SKM-1 treated with dmso at 0.1 percent for 144 hours (cell line): ENCODE measurements around the gene ITPRID2.
A peak's percentile ranks its signal among the peaks of the same experiment; 100 is the strongest.

ENCODE experiments used
- DNase-seq: peaks from one replicate; lab custom pipeline; 2025; ENCODE audit not compliant: unreplicated experiment; lab: John Stamatoyannopoulos, UW

Gene ITPRID2

GRCh38 chr2:181879295-181879694, 12.2 kb upstream of the ITPRID2 start:
- DNase-seq = no peak

DNA sequence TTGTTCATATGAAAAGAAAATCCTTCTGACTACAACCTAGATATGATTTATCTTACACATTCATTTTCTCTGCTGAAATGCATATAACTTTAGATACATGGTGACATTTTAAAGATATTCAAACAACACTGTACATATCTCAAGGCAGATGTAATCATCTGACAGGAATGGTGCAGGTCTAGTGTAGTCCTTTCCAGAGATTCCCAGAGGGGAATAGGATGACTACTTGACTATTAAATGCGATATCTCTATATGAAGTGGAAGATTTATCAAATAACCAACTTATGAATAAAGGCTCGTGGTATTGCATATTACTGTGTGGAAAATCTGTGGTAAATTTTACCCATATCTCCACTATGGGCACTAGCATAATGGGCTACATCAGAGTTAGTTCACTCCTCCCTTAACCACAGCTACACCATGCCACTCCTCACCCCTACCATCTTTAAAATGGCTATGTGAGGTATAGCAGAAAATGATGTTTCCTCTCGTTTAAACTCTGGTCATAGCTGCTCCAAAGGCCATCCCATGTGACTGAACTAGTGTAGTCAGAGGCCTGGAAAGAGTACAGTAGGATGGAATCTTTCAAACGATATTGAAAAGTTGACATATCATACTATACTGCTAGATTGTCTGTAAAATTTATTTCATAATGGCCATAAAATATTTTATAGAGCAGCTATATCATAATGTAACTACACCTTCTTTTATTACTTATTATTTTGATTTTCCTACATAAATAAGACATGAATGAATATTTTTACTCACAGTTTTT, 9.1 kb upstream of the ITPRID2 start:
- no peak for DNase-seq

DNA sequence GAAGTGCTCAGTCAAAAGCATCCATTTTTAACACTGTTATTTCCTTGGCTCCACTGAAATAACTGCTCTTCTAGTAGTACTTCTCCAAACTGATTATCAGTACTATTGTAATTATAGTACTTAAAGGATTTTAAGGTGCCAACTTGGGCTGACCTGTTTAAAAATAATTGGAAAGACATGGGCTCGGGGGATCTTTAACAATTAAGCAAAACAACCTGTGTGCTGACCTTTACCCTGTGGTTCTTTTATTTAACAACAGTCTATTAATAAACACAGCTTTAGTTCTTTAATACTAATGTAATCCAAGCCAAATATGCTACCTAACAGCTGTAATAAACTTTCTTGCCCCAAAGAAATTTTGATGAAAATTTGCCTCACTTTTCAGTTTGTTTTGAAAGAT, 6.9 kb upstream of the ITPRID2 start:
- DNase-seq = no peak

- no peak for DNase-seq
Measured at GRCh38 chr2:181885096-181885495, 6.4 kb upstream of the ITPRID2 start.

- DNase-seq = no peak
Measured at GRCh38 chr2:181886192-181886591, 5.3 kb upstream of the ITPRID2 start.

DNA sequence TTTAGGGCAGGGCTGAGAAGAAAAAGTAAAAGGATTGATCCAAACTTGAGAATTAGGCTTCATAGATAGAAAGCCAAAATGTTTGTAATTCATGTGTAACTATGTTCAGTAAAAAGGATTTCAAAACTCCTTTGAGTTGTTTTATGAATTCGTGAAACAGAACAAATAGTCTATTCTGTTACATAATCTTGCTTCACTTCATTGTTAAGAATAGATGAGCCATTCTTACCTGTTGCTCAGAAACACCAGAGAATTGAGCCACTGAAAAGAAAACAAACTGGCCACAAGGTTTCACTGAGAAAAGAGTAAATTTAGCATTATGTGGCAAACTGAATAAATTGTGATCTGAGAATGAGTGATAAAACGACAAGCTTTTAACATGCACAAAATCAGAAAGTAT, 4.5 kb upstream of the ITPRID2 start:
- no peak for DNase-seq

DNA sequence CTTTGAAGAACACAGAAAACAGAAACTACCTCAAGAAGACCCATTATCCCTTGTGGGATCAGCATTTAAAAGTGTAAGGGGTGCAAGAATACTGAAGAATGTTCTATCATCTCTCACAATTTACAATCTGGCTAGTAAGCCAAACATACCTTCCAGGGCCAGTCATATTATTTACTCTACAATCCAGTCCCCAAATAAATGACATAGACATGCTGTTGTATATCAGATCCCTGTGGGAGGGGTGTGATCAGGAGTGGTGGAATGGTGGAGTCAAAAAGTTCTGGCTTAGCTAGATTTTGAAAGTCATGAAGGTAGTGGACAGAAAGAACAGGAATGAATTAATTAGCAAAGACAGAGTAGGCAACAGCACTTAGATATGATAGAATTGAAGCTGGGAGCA, 1.8 kb upstream of the ITPRID2 start:
- no peak for DNase-seq

DNA sequence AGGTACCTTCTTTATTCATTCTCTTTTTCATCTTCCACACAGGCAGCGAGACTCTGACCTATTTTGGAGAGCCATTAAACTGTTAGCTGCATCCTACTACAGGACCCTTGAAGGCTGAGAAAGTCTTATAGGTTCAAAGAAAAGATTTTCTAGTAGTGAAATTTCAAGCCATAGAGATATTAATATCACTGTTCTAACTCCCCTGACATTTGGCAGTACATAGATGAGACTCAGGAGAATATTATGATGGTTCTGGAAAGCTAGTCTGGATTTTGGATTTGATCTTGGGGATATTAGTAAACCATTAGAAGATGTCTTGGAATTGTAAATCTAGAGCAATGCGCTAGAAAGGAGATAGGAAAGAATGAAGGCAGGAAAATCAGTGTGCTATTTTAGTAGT, 1.3 kb upstream of the ITPRID2 start:
- DNase-seq = no peak

DNA sequence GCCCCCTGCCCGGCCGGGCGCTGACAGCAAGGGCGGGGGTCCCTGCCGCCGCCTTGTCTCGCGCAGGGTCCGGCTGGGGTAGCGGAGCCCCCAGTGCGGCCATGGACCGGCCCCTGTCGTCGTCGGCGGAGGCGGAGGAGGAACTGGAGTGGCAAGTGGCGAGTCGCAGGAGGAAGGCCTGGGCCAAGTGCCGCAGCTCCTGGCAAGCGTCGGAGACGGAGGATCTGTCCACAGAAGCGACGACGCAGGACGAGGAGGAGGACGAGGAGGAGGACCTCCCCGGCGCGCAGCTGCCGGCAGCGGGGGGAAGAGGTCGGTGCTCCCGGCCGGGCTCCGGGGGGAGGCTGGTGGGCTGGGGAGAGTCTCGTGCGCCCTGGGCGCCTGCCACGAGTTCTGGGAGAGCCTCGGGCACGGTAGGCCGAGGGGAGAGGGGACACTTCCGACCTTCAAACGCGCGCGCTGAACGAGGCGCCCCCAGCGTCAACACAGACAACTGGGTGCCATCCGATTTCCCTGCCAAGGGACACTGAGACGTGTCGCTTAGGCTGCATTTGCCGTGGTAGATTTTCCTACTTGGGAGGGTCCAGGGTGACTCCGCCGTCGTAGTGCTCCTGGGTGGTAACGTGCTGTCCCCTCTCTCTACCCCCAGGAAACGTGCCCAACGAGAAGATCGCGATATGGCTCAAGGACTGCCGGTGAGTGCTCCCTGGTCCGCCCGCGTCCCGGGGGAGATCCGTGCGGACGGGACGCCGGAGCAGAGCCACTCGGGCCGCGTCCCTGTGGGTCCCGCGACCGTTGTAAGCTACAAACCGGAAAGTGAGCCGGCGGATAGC, 652 bp downstream of the ITPRID2 start:
- DNase-seq = peak; percentile 63

DNA sequence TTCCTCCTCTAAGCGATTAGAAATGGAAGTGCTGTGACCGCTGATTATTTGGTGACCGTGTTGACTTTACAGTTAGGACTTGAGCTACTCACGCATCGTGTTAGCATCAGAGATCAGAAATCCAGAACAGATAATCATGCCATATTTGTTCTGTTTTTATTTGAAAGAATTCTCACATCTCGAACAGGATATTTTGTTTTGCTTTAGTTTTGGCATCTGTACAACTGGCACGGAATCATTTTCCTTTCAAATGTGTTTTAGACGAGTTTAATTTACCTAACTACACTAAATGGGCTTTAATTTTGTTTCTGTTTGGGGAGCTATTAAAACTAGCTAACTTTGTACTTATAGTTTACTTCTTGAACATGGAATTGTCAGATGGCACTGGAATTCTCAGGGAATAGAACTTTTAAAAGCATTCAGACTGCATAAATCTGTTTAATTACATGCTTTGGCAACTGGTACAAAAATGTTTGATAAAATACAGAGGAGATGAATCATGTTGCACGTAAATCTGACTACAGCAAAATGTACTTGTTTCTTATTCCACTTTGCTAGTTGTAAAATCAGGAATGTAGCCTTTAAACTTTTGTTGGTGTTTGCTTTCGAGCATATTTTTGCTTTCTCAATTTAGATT, 1.4 kb downstream of the ITPRID2 start:
- no peak for DNase-seq

GRCh38 chr2:181894381-181894780, 2.9 kb downstream of the ITPRID2 start:
- DNase-seq = no peak

DNA sequence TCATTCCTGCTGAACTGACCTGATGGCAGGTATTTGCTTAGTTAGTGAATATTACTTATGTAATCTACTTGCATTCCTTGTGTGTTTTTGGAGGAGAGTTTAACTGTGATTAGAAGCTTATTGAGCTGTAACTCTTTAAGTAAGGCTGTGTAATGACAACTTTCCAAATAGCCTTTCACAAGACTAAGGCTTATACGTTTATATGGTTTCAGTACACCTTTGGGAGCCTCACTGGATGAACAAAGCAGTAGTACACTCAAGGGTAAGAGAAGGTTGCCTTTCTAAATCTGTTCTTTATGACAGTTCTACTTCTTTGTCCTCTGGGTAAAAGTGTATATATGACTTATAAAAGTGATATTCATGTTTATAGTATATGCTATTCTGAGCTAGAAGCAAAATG, 4.3 kb downstream of the ITPRID2 start:
- DNase-seq = no peak

DNA sequence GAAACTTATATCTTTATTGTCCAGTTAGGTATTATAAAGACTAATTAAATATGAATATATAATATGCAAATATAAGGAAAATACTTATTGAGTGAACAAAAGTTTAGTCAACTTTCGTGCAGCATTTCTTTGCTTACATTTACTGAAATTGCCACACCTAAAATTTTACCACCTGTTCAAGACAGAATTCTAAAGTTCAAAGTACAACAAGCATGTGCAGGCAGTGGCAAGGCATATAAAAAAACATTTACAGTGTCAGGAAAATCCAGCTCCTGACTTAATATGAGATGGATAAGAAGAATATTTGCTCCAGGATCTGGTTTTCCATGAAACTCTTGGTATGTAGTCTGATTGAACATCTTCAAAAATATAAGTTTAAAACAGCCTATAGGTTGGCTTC, 4.8 kb downstream of the ITPRID2 start:
- DNase-seq = no peak

- DNase-seq = no peak
Measured at GRCh38 chr2:181900007-181900651, 8.6 kb downstream of the ITPRID2 start.

DNA sequence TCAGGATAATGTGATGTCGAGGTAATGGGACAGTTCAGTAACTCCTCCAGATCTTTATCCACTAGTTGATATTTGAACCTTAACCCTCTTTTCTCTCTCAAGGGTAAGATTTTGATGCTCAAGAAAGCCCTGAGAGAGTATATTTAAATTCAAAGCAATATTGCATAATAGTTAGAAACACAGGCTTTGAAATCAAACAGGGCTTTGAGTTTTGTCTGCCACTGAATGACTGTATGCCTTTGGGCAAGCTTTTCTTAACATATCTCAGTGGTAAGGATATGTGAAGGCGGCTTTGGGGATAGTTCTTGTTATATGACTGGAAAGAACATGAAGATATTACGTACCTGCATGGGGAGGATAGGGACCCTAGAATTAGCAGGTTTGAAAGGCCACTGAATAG, 11.1 kb downstream of the ITPRID2 start:
- DNase-seq = no peak

DNA sequence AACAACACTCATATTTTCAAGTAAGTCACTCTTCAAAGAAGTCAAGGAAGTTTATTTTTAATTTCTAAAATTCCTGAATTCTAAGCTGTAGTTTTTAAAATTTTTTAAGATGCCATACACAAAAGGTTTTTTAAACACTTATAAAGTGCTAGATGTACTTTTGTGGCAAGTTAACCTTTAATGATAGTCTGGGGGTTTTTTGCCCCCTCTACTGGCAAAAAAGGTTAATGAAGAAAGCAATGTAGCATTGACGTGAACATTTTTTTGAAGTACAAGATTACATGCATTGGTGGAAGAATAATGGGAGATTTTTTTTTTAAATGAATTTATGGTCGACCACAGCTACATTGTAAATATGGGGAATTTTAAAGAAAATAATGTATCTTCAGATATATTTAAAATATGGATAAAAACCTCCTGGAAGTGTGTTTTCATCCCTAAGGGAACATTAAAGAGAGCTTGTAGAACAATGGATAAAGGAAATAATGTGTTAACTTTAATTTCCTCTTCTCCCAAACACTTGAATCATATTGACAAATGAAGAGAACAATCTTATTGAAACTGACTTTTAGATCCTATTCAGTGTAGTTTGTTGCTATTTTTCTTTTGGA, 12.6 kb downstream of the ITPRID2 start:
- no peak for DNase-seq

DNA sequence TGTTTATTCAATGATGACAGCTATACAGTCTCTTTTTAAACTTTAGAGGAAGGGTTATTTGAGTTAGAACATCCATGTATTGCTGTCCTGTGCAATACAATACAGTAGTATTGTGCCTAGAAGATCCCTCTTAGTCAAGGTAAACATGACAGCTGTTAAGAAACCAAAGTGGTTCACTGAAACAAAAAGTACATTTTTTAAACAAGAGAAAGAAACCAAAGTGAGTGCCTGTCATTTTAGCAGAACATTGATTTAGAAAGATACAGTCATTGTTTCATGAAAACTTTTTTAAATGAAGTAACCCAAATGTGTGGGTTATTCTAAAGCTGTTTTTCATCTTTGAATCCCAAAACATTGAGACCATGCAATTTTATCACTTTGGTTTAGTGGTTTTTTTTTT, 15.5 kb downstream of the ITPRID2 start:
- DNase-seq = no peak

- DNase-seq = no peak
Measured at GRCh38 chr2:181907635-181908034, 16.1 kb downstream of the ITPRID2 start.

GRCh38 chr2:181910028-181910831, 18.7 kb downstream of the ITPRID2 start:
- no peak for DNase-seq

- no peak for DNase-seq
Measured at GRCh38 chr2:181911830-181912229, 20.3 kb downstream of the ITPRID2 start.
